Fibroblast of peridontal ligament (primary cell): Measurements from ENCODE around the gene PCNX3.
A peak's percentile ranks its signal among the peaks of the same experiment; 100 is the strongest.

ENCODE experiments used
- DNase-seq: peaks from one replicate; pipeline ENCODE4 v3.0.0-alpha.2; 2010; ENCODE audit errors: extremely low read depth

PCNX3 gene

GRCh38 chr11:65580031-65580692 is 35.4 kb upstream of the PCNX3 start:
- no peak for DNase-seq

DNA sequence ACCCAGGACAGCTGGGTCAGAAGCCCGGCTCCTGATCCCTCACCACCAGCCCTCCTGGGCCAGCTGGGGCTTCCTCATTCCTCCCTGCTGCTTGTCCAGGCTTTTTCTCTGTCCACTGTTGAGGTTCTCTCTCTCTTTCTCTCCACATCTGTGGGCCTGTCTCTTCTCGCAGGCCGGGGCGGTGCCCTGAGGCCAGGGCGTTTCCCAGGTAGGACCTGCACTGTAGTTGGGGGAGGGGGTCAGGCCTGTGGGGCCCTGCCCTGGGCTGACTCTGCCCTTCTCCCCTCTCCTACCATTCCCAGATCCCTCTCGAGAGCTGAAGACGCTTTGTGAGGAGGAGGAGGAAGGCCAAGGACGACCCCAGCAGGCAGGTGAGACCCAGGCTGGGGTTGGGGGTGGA is 34.8 kb upstream of the PCNX3 start:
- no peak for DNase-seq

GRCh38 chr11:65581928-65582327 is 33.6 kb upstream of the PCNX3 start:
- no peak for DNase-seq

GRCh38 chr11:65583589-65583988 is 32.0 kb upstream of the PCNX3 start:
- no peak for DNase-seq

DNA sequence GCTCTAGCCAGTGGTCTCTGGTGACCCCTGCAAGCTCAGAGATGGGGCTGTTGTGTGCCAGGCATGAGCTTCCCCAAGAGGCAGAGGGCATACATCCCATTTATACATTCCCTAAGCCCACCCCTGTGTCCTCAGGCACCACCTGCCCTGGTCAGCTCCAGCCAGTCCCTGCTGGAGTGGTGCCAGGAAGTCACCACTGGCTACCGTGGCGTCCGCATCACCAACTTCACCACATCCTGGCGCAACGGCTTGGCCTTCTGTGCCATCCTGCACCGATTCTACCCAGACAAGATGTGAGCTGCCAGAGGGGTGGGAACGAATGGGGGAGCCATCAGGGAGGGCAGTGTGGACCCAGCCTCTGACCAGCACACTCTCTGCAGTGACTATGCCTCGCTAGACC is 31.5 kb upstream of the PCNX3 start:
- DNase-seq, result no peak

- DNase-seq, result no peak
These were observed 30.8 kb upstream of the PCNX3 start for GRCh38 chr11:65584723-65585171.

DNA sequence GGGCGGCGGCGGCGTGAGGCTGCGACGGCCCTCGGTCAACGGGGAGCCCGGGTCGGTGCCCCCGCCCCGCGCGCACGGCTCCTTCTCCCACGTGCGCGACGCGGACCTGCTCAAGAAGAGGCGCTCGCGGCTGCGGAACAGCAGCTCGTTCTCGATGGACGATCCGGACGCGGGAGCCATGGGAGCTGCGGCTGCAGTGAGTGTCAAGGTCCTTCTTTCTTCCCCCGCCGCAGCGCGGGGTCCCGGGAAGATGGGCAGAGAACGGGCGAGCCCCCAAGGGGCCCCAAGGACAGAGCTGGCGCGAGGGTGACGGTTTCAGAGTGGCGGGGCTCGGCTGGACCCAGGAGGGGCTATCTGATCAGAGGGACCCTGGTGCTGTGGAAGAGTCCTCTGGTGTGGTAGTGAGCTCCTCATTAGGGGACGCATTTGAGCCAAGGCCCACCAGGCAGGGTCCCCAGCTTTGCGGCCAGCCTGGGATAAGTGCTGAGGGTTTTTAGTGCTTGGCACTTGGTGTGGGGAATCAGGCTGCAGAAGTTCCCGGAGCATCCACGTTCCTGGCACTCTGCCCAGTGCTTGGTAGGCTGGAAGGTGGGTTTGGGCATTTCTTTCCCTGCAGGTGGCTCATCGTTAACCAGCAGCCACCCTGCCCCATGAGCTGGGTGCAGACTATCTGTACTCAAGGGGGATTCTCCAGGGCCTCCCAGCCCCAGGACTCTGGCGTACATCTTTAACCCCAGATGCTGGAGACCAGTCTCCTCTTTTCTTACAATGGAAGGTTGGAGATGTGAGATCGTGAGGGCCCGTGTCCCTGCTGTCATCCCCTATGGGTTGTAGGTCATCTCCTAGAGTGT is 30.0 kb upstream of the PCNX3 start:
- no peak for DNase-seq

DNA sequence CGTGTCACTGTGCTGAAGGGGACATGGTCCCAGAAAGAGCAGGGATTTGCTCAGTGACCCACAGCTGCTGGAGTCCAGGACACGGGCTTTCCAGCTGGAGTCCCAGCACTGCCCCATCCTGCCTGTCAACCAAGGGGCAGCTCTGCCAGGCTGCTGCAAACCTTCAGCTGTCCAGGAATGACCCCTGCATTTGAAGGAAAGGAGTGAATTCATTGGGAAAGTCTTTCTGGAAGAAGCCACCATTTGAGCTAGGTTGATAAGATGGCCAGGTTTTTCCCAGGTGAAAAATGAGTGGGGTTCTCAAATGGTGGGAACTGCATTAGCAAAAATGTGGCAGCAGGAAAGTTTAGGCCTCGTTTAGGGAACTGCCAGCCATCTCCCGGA is 29.3 kb upstream of the PCNX3 start:
- DNase-seq, result no peak

GRCh38 chr11:65586676-65587075 is 28.9 kb upstream of the PCNX3 start:
- peak; percentile 54 for DNase-seq

GRCh38 chr11:65588199-65589054 is 27.1 kb upstream of the PCNX3 start:
- DNase-seq, result no peak

DNA sequence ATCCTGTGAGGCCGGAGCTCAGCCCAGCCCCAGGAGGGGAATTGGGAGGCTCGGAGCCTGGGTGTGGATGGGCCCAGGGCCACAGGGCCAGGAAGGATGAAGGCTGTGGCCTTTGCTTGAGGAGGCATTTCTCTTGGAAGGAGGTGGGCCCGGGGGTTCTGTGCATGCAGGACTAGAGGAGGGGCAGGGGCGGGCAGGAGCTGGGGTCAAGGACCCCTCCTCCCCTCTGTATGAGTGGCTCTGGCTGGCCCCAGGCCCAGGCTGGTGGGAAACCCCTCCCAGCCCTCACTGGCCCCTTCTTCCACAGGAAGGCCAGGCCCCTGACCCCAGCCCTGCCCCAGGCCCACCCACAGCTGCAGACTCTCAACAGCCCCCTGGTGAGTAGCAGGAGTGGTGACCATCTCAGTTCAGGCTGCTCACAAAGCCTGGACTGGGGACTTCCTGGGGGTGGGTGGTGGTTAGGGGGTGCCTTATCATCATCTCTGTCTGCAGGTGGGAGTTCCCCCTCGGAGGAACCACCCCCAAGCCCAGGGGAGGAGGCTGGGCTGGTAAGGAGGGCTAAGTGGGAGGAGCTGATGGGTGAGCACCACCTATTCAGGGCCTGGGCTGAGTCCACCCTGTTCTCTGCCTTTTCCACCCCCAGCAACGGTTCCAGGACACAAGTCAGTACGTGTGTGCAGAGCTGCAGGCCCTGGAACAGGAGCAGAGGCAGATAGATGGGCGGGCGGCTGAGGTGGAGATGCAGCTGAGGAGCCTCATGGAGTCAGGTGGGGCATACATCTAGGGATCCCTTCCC is 25.9 kb upstream of the PCNX3 start:
- no peak for DNase-seq

- DNase-seq, result no peak
These were observed 25.3 kb upstream of the PCNX3 start for GRCh38 chr11:65590240-65590738.

- no peak for DNase-seq
These were observed 23.4 kb upstream of the PCNX3 start for GRCh38 chr11:65591939-65592857.

DNA sequence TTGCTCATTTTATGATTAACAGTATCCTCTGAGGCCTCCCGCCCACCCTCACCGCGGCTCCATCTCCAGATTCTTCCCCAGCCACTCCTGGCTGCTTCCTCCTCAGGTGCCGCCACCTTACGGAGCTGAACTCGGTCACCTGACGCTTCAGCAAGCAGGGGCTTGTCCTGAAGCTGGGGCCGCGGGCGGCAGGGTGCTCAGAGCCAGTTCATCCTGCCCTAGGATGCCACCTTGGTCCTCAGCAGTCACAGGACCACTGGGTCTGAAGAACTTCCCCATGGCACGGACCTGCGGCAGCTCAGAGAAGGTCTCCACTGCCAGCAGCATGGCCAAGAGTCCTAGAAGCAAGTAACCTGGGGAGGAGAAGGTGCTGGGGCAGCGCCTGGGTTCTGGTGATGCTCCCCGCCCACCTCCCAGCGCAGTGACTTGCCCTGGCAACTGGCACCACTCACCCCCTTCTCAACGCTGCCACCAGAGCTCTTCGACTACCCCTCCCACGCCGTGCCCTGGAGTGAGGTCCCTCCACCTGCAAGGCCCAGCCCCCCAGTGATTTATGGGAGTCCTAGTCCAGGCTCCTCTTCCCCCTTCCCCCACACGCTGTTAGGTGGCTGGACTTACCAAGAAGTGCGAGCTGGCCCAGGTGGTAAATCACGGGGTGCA is 22.6 kb upstream of the PCNX3 start:
- no peak for DNase-seq

DNA sequence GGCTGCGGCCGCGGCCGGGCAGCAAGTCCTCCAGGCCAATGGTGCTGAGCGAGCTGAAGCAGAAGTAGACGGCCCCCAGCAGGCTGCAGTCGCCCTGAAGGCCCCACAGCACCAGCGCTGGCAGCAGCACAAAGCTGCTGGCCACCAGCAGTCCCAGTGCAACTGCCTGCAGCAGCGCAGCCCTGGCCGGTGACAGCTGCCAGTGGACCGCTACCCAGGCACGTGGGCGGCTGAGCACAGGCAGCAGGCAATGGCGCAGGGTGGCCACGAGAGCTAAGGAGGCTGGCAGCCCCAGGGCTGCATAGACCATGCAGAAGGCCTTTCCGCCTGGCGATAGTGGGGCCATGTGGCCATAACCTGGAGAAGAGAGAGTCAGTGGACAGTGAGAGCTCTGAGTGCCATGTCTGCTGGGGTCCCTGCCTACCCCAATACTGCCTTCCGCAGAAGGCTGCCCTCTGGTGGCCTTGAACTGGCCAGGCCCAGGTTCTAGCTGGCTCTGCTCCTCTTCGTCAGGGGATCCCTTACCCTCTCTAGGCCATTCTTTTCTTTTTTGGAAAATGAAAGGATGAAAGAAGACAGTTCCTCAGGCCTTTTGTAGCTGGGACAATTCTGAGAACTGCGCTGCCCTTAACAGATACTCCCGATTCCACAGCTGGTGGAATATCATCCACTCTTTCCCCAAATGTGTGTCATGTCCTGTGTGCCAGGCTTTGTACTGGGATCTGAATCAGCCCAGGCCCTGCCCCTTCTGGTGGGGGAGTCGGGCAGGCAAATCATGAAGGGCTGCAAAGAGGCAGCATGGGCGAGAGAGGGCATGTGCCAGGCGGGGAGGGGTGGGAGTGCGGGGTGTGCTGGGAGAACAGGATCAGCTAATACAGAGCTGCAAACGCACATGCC is 21.8 kb upstream of the PCNX3 start:
- DNase-seq, result no peak

GRCh38 chr11:65595131-65595530 is 20.4 kb upstream of the PCNX3 start:
- DNase-seq, result no peak

DNA sequence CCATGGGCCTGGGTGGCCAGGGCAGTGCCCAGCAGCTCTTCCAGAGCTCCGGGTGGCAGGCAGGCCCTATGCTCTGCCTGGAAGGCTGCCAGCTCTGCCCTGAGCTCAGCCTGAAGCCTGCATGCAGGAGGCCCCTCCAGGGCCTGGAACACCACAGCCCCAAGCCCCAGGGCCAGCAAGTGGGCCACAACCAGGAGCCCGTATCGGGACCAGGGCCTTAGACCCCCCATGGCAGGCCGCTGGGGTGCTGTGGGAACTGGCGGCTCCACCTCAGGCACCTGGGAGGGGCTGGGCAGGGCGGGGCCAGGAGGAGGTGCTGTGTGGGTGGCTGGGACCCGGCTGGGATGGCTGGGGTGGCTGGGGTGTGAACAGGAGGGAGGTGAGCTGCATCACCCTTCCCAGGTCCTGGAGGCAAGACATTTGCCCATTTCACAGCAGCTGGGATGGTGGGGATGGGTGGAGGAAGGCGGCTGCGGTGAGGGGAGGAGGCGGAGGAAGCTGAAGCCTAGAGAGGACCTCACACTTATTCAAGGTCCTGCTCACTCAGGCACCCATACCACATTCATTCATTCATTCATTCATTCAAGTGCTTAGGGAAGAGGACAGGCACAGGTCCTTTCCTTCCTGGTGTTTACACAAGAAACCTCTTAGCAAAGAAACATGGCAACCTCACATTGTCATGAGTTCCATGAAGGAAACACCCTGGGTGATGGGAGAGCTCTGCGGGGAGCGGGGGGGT is 19.9 kb upstream of the PCNX3 start, which contains the start of gene KCNK7:
TSS of gene KCNK7 (minus strand) at position 258 of the 739 bp plus-strand sequence. CDS start at position 230, 28 bp downstream.
- no peak for DNase-seq

GRCh38 chr11:65596520-65596919 is 19.1 kb upstream of the PCNX3 start:
- no peak for DNase-seq
